ENCODE measurements around the gene UMAD1. TPM values are rescaled to one million over a fixed set of nuclear protein-coding genes. Genes with fewer than 3 reads are reported as not detected.

UMAD1 gene
- total RNA-seq, 1 donor from 2014 or later, result 12.8 TPM

DNA sequence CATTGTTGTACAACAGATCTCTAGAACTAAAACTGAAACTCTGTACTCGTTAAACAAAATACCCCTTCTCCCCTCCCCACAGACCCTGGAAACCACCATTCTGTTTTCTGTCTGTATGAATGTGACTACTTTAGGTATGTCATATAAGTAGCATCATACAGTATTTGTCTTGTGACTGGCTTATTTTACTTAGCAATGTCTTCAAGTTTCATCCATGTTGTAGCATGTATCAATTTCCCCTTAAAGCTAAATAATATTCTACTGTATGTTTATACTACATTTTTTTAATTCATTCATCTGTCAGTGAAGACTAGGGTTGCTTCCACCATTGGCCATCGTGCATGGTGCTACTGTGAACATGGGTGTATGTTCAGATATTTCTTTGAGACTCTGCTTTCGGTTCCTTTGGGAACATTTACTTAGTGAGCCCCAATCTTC lies 149.0 kb downstream of the UMAD1 start:
- H3K4me3 Mint-ChIP-seq (ENCODE audit: low read depth), result no peak overlapping the region
- no peaks in the 10 kb centered on the region for H3K27me3 Mint-ChIP-seq
- no peak for TF ChIP-seq CTCF (IDR thresholded peaks at IDR 0.05; ENCODE audit: unreplicated experiment)
- H3K27ac Mint-ChIP-seq, result no peak overlapping the region
- DNase-seq (ENCODE audit: low spot score, unreplicated experiment), result no peak
- peaks cover 7% of the 10 kb centered on the region for H3K4me1 Mint-ChIP-seq (ENCODE audit: low read depth)
- H3K36me3 Mint-ChIP-seq (ENCODE audit: insufficient read depth), result peaks cover 2% of the 10 kb centered on the region
- no peaks in the 10 kb centered on the region for H3K9me3 Mint-ChIP-seq (ENCODE audit: low read depth)

DNA sequence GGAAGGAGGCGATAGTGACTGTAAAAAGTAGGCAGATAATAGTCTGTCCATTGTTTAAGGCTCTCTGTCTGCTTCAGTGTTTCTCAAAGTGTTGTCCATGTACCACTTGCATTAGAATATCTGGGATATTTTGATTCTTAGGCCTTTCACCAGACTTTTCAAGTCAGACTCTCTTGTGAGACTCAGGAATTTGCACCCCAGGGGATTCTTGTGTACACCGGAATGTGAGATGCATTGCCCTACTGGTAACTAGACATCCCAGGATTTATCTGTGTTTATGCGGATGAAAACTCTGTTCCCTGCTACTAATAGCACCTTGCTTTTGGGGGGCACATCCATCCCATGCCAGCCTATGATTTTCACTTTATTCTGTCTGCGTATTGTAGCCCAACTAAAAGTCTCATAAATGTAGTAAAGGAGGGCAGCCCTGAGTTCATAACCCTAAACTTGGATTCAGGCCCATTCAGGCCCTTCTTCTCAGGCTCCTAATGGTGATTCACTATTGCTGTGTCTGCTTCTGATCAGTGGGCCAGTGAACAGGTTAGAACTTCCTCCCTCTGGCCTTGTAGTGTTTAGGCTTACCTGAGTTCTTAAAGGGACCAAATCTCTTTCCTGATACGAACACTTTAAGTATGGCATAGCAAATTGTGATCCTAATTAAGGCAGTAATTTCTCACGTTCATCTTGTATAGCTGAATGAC lies 149.6 kb downstream of the UMAD1 start:
- Mint-ChIP-seq H3K9me3 (ENCODE audit: low read depth) (no peaks in the 10 kb centered on the region), H3K4me3 (ENCODE audit: low read depth) (no peak overlapping the region), H3K27ac (no peak overlapping the region), H3K27me3 (no peaks in the 10 kb centered on the region), H3K4me1 (ENCODE audit: low read depth) (peaks cover 5% of the 10 kb centered on the region), H3K36me3 (ENCODE audit: insufficient read depth) (peaks cover 3% of the 10 kb centered on the region)
- no peak for TF ChIP-seq CTCF (IDR thresholded peaks at IDR 0.05; ENCODE audit: unreplicated experiment)
- no peak for DNase-seq (ENCODE audit: low spot score, unreplicated experiment)

DNA sequence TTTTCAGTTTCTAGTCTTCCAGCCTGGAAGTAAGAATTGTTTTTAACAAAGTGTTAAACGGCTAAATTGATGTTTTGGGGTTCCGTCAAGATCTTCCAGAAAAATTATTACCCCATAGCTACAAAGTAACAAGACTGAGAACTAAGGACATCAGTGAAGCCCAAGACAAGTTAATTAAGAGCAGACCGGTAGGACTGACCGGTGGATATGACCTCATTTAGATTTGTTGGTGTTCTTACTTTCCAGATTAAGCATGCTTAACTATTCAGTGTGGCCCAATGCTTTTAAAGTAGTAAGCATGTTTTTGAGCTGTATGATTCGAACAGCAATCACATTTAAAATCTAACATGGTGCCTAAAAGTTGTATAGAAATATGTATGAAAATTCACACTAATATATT lies 151.0 kb downstream of the UMAD1 start:
- H3K27me3 Mint-ChIP-seq, result no peaks in the 10 kb centered on the region
- peaks cover 2% of the 10 kb centered on the region for H3K4me1 Mint-ChIP-seq (ENCODE audit: low read depth)
- peaks cover 10% of the 10 kb centered on the region for H3K36me3 Mint-ChIP-seq (ENCODE audit: insufficient read depth)
- no peak overlapping the region for H3K4me3 Mint-ChIP-seq (ENCODE audit: low read depth)
- no peaks in the 10 kb centered on the region for H3K9me3 Mint-ChIP-seq (ENCODE audit: low read depth)
- no peak overlapping the region for H3K27ac Mint-ChIP-seq
- TF ChIP-seq CTCF (IDR thresholded peaks at IDR 0.05; ENCODE audit: unreplicated experiment), result no peak
- DNase-seq (ENCODE audit: low spot score, unreplicated experiment), result no peak

- Mint-ChIP-seq H3K4me3 (ENCODE audit: low read depth) (no peak overlapping the region), H3K27me3 (no peaks in the 10 kb centered on the region), H3K27ac (no peak overlapping the region), H3K4me1 (ENCODE audit: low read depth) (peaks cover 2% of the 10 kb centered on the region), H3K9me3 (ENCODE audit: low read depth) (no peaks in the 10 kb centered on the region), H3K36me3 (ENCODE audit: insufficient read depth) (peaks cover 15% of the 10 kb centered on the region)
- no peak for TF ChIP-seq CTCF (IDR thresholded peaks at IDR 0.05; ENCODE audit: unreplicated experiment)
- DNase-seq (ENCODE audit: low spot score, unreplicated experiment), result no peak
Observed at GRCh38 chr7:7792056-7792455, 151.5 kb downstream of the UMAD1 start.

- Mint-ChIP-seq H3K27ac (no peak overlapping the region), H3K4me1 (ENCODE audit: low read depth) (peaks cover 4% of the 10 kb centered on the region), H3K36me3 (ENCODE audit: insufficient read depth) (peaks cover 18% of the 10 kb centered on the region), H3K4me3 (ENCODE audit: low read depth) (no peak overlapping the region), H3K27me3 (no peaks in the 10 kb centered on the region), H3K9me3 (ENCODE audit: low read depth) (peaks cover 3% of the 10 kb centered on the region)
- no peak for TF ChIP-seq CTCF (IDR thresholded peaks at IDR 0.05; ENCODE audit: unreplicated experiment)
- DNase-seq (ENCODE audit: low spot score, unreplicated experiment), result no peak
Observed at GRCh38 chr7:7793249-7793648, 152.7 kb downstream of the UMAD1 start.
